ENCODE measurements around the gene XRCC4.

- no peak for TF ChIP-seq CTCF (optimal IDR thresholded peaks at IDR 0.05 in 1 of 3, IDR thresholded peaks at IDR 0.05 in 1 of 3, conservative IDR thresholded peaks at IDR 0.05 in 1 of 3; ENCODE audit: extremely low read depth in 1 of 3, insufficient read depth in 2 of 3, low read length in 3 of 3)
- TF ChIP-seq EZH2 (IDR thresholded peaks at IDR 0.05; ENCODE audit: low read length): no peak
Measured at GRCh38 chr5:83270311-83270710, 193.0 kb downstream of the XRCC4 start.

Data from keratinocyte (primary cell).